Endothelial cell of umbilical vein (primary cell): Measurements from ENCODE around the gene HMG20B. TPM values are rescaled to one million over a fixed set of nuclear protein-coding genes. Genes with fewer than 3 reads are reported as not detected.

ENCODE experiments used
- BruUV-seq: library from RNA; stranded (reverse); fragments of 400-500 nt; replicated peaks from 2 replicates; lab custom pipeline; 2021; lab: Mats Ljungman, UMichigan
- CTCF ChIA-PET: fragments of 300-600, 350-600 bp; sonication (Branson Sonifier 250); formaldehyde crosslinking; loops from one replicate; lab custom pipeline; 2021; ENCODE audit warnings: antibody characterized with exemption, inconsistent platforms; lab: Charles Lee
- POLR2A ChIA-PET: fragments of 300-600, 350-600 bp; sonication (Branson Sonifier 250); formaldehyde crosslinking; loops from one replicate; lab custom pipeline; 2021; ENCODE audit warnings: antibody characterized with exemption, inconsistent platforms; lab: Charles Lee
- DNase-seq: peaks from one replicate; pipeline ENCODE4 v3.0.0-alpha.2; 2011; ENCODE audit warnings: low read depth, low spot score
- FAIRE-seq: peaks from 2 replicates; lab custom pipeline; 2011; peaks lifted over from hg19 to GRCh38; lab: Jason Lieb, UNC
- H2AFZ ChIP-seq: 2 replicates; pipeline ENCODE4 v1.6.0; 2012; ENCODE audit warnings: low read depth, low read length, control low read depth, inconsistent platforms
- H3K27ac ChIP-seq: 2 replicates; pipeline ENCODE4 v1.5.1; 2011; ENCODE audit warnings: low read depth, mild to moderate bottlenecking, control low read depth, low read length, moderate library complexity; ENCODE audit not compliant: insufficient read depth
- H3K27me3 ChIP-seq, 2 experiments: 2 replicates each; pipeline versions ENCODE4 v1.6.0 to v1.6.1; 2011; ENCODE audit warnings: low read length in 2 of 2, mixed read lengths in 1 of 2; ENCODE audit not compliant: control insufficient read depth in 2 of 2, insufficient read depth in 2 of 2
- H3K36me3 ChIP-seq, 2 experiments: 2 replicates in 1 of 2; 3 replicates in 1 of 2; pipeline ENCODE4 v1.5.1; 2011; ENCODE audit warnings: low read length in 2 of 2, mild to moderate bottlenecking in 1 of 2, moderate library complexity in 1 of 2; ENCODE audit not compliant: control insufficient read depth in 2 of 2, insufficient read depth in 2 of 2; ENCODE audit errors: extremely low read depth in 1 of 2
- H3K4me1 ChIP-seq: 3 replicates; pipeline ENCODE4 v1.5.1; 2011; ENCODE audit warnings: mild to moderate bottlenecking, low read length; ENCODE audit not compliant: control insufficient read depth, insufficient read depth; ENCODE audit errors: extremely low read depth
- H3K4me2 ChIP-seq: 2 replicates; pipeline ENCODE4 v1.6.1; 2011; ENCODE audit warnings: low read length, control low read depth, mixed read lengths; ENCODE audit not compliant: insufficient read depth
- H3K4me3 ChIP-seq, 3 experiments: fragments of 200-600 bp in 1 of 3; sonication (generic), shearing (Covaris generic) in 1 of 3; replicated peaks in 1 of 3; 2 replicates each; pipeline ENCODE4 v1.5.1; 2011 to 2016; ENCODE audit warnings: control low read depth in 3 of 3, low read length in 3 of 3, mild to moderate bottlenecking in 2 of 3, inconsistent platforms in 1 of 3, low read depth in 1 of 3, moderate library complexity in 1 of 3; ENCODE audit not compliant: insufficient read depth in 1 of 3
- H3K79me2 ChIP-seq: 2 replicates; pipeline ENCODE4 v1.6.0; 2012; ENCODE audit warnings: low read length, inconsistent platforms; ENCODE audit not compliant: control insufficient read depth, insufficient read depth
- H3K9ac ChIP-seq: replicated peaks from 2 replicates; pipeline ENCODE3; 2011; ENCODE audit warnings: low read length, control low read depth; ENCODE audit not compliant: insufficient read depth; ENCODE audit errors: extremely low read depth
- H3K9me1 ChIP-seq: replicated peaks from 3 replicates; pipeline ENCODE4 v1.6.0; 2011; ENCODE audit warnings: mild to moderate bottlenecking, low read length; ENCODE audit not compliant: control insufficient read depth, insufficient read depth; ENCODE audit errors: extremely low read depth
- H3K9me3 ChIP-seq: replicated peaks from 2 replicates; pipeline ENCODE4 v1.5.1; 2012; ENCODE audit warnings: low read length, inconsistent platforms; ENCODE audit not compliant: control insufficient read depth, insufficient read depth
- H4K20me1 ChIP-seq: replicated peaks from 2 replicates; pipeline ENCODE3; 2011; ENCODE audit warnings: mild to moderate bottlenecking, low read length; ENCODE audit not compliant: control insufficient read depth, insufficient read depth; ENCODE audit errors: extremely low read depth
- CTCF ChIP-seq, 2 donors: IDR thresholded peaks; 1 replicate in 1 of 2; 2 replicates in 1 of 2; pipeline ENCODE4 v1.5.1; 2011; ENCODE audit warnings: low read length in 2 of 2, mild to moderate bottlenecking in 2 of 2, moderate library complexity in 2 of 2, control low read depth in 1 of 2, inconsistent platforms in 1 of 2, low read depth in 1 of 2; ENCODE audit not compliant: insufficient read depth in 1 of 2; ENCODE audit errors: extremely low read depth in 1 of 2
- FOS ChIP-seq: IDR thresholded peaks from 2 replicates; pipeline ENCODE4 v1.6.1; 2011; ENCODE audit warnings: mild to moderate bottlenecking, low read length, moderate library complexity, borderline replicate concordance; ENCODE audit not compliant: insufficient read depth
- JUN ChIP-seq: IDR thresholded peaks from 2 replicates; pipeline ENCODE4 v1.6.1; 2011; ENCODE audit warnings: borderline replicate concordance, low read depth; ENCODE audit not compliant: insufficient read length, insufficient read depth
- dilution Hi-C: fragments of 300-500 bp; cut with MboI; formaldehyde crosslinking; loops from one replicate; pipeline ENCODE4 v1.15.0; 2019; ENCODE audit warnings: low sequenced_read_pairs; ENCODE audit not compliant: extremely low pct_ligation_motif_present
- intact Hi-C: fragments of 100-400 bp; cut with micrococcal nuclease; formaldehyde crosslinking; loops from one replicate; pipeline ENCODE4 v1.10.0; 2022
- polyA plus RNA-seq, 4 experiments: library from polyadenylated mRNA; depleted of rRNA in 3 of 4; stranded (reverse) in 3 of 4; unstranded in 1 of 4; fragments of >200 nt; gene quantifications; 2 replicates each; pipeline versions ENCODE4 v1.2.1 to v1.2.3, GENCODE V29; 2011 to 2012; ENCODE audit warnings: missing spikeins in 1 of 4
- total RNA-seq: library from RNA; stranded (reverse); gene quantifications from 2 replicates; pipeline ENCODE4 v1.2.3, GENCODE V29; 2021

The HMG20B gene
- total and polyA plus RNA-seq, 2 donors (not counting 3 experiments of a cell fraction or from before 2014, with no cell fraction given), result 53.2 to 98.2 TPM

DNA sequence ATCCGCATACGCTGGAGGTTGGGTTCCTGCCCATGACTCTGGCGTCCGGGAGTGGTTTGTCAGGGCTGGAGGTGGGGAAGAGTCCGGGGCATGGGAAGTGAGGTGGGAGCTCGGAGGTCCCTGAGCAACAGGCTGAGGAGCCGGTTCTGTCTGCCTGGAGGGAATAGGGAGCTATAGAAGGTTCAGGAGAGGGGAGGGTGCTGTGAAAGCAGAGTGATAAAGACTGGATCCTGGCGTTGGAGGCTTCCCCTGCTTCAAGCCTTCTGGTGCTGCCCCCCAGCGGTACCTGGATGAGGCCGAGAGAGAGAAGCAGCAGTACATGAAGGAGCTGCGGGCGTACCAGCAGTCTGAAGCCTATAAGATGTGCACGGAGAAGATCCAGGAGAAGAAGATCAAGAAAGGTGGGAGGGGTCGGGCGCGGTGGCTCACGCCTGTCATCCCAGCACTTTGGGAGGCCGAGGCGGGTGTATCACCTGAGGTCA is 2.6 kb downstream of the HMG20B start:
- FAIRE-seq (no peak), DNase-seq (peak; percentile 17)
- Histone ChIP-seq H3K4me1 (peaks cover 17% of the 10 kb centered on the region), H3K27ac (no peak overlapping the region), H3K27me3 (no peaks in the 10 kb centered on the region), H3K9me3 (no peaks in the 10 kb centered on the region), H3K4me3 (no peak overlapping the region), H3K4me2 (no peak overlapping the region), H2AFZ (no peak overlapping the region), H4K20me1 (no peaks in the 10 kb centered on the region), H3K9me1 (no peaks in the 10 kb centered on the region), H3K9ac (no peak overlapping the region), H3K79me2 (peaks cover 2% of the 10 kb centered on the region), H3K36me3 (peaks cover 0 to 3% of the 10 kb centered on the region in 2 experiments)
- no TSS peak for BruUV-seq
- POLR2A ChIA-PET, result no interaction called here
- intact Hi-C loops (no loop called here), dilution Hi-C loops (no loop called here)
- TF ChIP-seq FOS, result no peak
- peak in 1 of 2 donors; percentile 36 for TF ChIP-seq CTCF (IDR thresholded peaks at IDR 0.05; ENCODE audit: extremely low read depth in 1 of 2, insufficient read depth in 1 of 2, low read depth in 1 of 2, low read length in 2 of 2)
- no peak for TF ChIP-seq JUN
- CTCF ChIA-PET, result interaction anchor here (0.5 to 2.6 kb wide), 8 partner anchors 9 to 1705 kb away, joined by 3 to 27 read pairs (median 6); partner anchors contain the start of genes GIPC3 and MFSD12
